ENCODE measurements around the gene CCDC24. TPM values are rescaled to one million over a fixed set of nuclear protein-coding genes. Genes with fewer than 3 reads are reported as not detected.

Gene CCDC24
- total and polyA plus RNA-seq, 2 of the 4 experiments (the other 2 are of a cell fraction): 1.4 to 4.6 TPM

DNA sequence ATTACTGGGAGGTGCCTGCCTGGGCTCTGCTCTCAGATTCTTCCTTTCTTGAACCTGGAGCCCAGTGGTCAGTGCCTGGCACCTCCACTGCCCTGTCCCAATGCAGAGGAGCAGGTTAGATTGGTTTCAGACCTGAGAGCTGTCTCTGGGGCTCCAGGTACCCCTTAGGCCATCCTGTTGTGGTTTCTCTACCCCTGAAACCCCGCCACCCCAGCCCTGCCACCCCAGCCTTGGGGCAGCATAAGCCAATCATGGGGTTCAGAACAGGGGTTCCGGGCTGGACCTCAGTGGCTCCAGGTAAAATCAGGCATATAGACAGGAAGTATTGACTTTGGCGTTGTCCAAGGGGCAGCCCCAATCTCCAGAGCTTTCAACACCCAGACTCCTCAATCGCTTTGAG lies 43.0 kb downstream of the CCDC24 start:
- Histone ChIP-seq H3K9ac (ENCODE audit: low read depth, low read length) (no peak overlapping the region), H3K9me3 (ENCODE audit: control insufficient read depth, insufficient read depth, low read length) (no peaks in the 10 kb centered on the region), H3K27ac (ENCODE audit: insufficient read depth, low read length) (no peak overlapping the region), H4K5ac (ENCODE audit: low read depth, low read length) (no peak overlapping the region), H3K4me2 (ENCODE audit: low read depth, low read length) (no peak overlapping the region), H3K27me3 (ENCODE audit: control insufficient read depth, insufficient read depth, low read length) (no peaks in the 10 kb centered on the region), H3K56ac (ENCODE audit: extremely low read depth, insufficient read depth, low read length) (no peak overlapping the region), H3K4me3 (ENCODE audit: insufficient read depth, low read depth, low read length) (no peak overlapping the region), H2BK15ac (ENCODE audit: low read depth, low read length) (no peak overlapping the region), H2BK120ac (ENCODE audit: low read depth, low read length) (no peak overlapping the region), H3K23ac (ENCODE audit: low read depth, low read length) (no peak overlapping the region), H2AFZ (replicated peaks; ENCODE audit: low read length, poor library complexity) (no peak overlapping the region), H3K4me1 (ENCODE audit: control insufficient read depth, insufficient read depth, low read length) (peaks cover 9% of the 10 kb centered on the region; the same call in 1 of the 2 replicates), H2BK5ac (ENCODE audit: low read depth, low read length, poor library complexity, severe bottlenecking) (no peak overlapping the region), H4K8ac (ENCODE audit: low read depth in 2 of 2, low read length in 2 of 2) (no peak overlapping the region), H3K4ac (ENCODE audit: low read depth, low read length) (no peak overlapping the region), H4K20me1 (ENCODE audit: insufficient read depth, low read length) (no peaks in the 10 kb centered on the region), H2BK20ac (ENCODE audit: low read depth, low read length) (no peak overlapping the region), H2AK9ac (replicated peaks; ENCODE audit: low read depth, low read length, poor library complexity) (no peak overlapping the region), H3K9me1 (ENCODE audit: insufficient read depth, low read length) (peaks cover under 1% of the 10 kb centered on the region; the same call in 1 of the 2 replicates), H3K79me1 (ENCODE audit: low read depth in 1 of 2, low read length in 2 of 2) (peaks cover 0 to 4% of the 10 kb centered on the region in 2 experiments; a peak in 2 of 4 replicates), H4K91ac (ENCODE audit: insufficient read depth, low read depth, low read length) (no peak overlapping the region), H3K14ac (replicated peaks; ENCODE audit: low read depth, low read length) (no peak overlapping the region), H3K36me3 (ENCODE audit: control insufficient read depth, insufficient read depth, low read length) (no peaks in the 10 kb centered on the region), H3K18ac (ENCODE audit: low read depth, low read length) (no peak overlapping the region), H2AK5ac (ENCODE audit: low read depth, low read length) (no peak overlapping the region)
- ChIA-PET POLR2A (ENCODE audit: unreplicated experiment) (no interaction called here), CTCF (interaction anchor here (1.7 kb wide), 1 partner anchor 13 kb away, joined by 4 read pairs; no protein-coding TSS in a partner anchor)
- no TSS peak for BruUV-seq (replicated peaks)
- no CpG with 5 or more reads among the region's 4 CpGs for WGBS, 2 experiments (ENCODE audit: extremely low coverage in 2 of 2, insufficient read length in 1 of 2)
- intact Hi-C loops (cut with micrococcal nuclease) (no loop called here), dilution Hi-C loops (cut with HindIII; ENCODE audit: low sequenced_read_pairs, unreplicated experiment) (no loop called here), in situ Hi-C loops (cut with MboI; ENCODE audit: low sequenced_read_pairs) (no loop called here)
- no peak for TF ChIP-seq CHD1 (IDR thresholded peaks at IDR 0.05; ENCODE audit: low read depth, low read length)
- TF ChIP-seq, protein P1, sequence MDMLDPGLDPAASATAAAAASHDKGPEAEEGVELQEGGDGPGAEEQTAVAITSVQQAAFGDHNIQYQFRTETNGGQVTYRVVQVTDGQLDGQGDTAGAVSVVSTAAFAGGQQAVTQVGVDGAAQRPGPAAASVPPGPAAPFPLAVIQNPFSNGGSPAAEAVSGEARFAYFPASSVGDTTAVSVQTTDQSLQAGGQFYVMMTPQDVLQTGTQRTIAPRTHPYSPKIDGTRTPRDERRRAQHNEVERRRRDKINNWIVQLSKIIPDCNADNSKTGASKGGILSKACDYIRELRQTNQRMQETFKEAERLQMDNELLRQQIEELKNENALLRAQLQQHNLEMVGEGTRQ (IDR thresholded peaks at IDR 0.05; ENCODE audit: low read depth, low read length): no peak
- TF ChIP-seq FOS (IDR thresholded peaks at IDR 0.05; ENCODE audit: low read depth, low read length): no peak
- TF ChIP-seq NFE2L2 (IDR thresholded peaks at IDR 0.05; ENCODE audit: low read depth, low read length): no peak
- no peak for TF ChIP-seq RAD21 (IDR thresholded peaks at IDR 0.05; ENCODE audit: low read length)
- TF ChIP-seq RCOR1 (IDR thresholded peaks at IDR 0.05; ENCODE audit: insufficient replicate concordance, low read length): no peak
- no peak for TF ChIP-seq MAFK (IDR thresholded peaks at IDR 0.05; ENCODE audit: low read depth, low read length)
- no peak for TF ChIP-seq MXI1 (IDR thresholded peaks at IDR 0.05; ENCODE audit: borderline replicate concordance, low read depth, low read length)
- TF ChIP-seq, protein P2, sequence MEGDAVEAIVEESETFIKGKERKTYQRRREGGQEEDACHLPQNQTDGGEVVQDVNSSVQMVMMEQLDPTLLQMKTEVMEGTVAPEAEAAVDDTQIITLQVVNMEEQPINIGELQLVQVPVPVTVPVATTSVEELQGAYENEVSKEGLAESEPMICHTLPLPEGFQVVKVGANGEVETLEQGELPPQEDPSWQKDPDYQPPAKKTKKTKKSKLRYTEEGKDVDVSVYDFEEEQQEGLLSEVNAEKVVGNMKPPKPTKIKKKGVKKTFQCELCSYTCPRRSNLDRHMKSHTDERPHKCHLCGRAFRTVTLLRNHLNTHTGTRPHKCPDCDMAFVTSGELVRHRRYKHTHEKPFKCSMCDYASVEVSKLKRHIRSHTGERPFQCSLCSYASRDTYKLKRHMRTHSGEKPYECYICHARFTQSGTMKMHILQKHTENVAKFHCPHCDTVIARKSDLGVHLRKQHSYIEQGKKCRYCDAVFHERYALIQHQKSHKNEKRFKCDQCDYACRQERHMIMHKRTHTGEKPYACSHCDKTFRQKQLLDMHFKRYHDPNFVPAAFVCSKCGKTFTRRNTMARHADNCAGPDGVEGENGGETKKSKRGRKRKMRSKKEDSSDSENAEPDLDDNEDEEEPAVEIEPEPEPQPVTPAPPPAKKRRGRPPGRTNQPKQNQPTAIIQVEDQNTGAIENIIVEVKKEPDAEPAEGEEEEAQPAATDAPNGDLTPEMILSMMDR (conservative IDR thresholded peaks at IDR 0.05; ENCODE audit: low read depth, low read length): no peak
- TF ChIP-seq RFX5 (IDR thresholded peaks at IDR 0.05; ENCODE audit: low read depth, low read length): no peak
- no peak for TF ChIP-seq CEBPB (IDR thresholded peaks at IDR 0.05; ENCODE audit: low read depth, low read length)
- no peak for TF ChIP-seq MAZ (IDR thresholded peaks at IDR 0.05; ENCODE audit: borderline replicate concordance, low read depth, low read length)
- TF ChIP-seq BHLHE40 (IDR thresholded peaks at IDR 0.05; ENCODE audit: low read depth, low read length): no peak
- TF ChIP-seq, protein P3, sequence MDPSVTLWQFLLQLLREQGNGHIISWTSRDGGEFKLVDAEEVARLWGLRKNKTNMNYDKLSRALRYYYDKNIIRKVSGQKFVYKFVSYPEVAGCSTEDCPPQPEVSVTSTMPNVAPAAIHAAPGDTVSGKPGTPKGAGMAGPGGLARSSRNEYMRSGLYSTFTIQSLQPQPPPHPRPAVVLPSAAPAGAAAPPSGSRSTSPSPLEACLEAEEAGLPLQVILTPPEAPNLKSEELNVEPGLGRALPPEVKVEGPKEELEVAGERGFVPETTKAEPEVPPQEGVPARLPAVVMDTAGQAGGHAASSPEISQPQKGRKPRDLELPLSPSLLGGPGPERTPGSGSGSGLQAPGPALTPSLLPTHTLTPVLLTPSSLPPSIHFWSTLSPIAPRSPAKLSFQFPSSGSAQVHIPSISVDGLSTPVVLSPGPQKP (IDR thresholded peaks at IDR 0.05; ENCODE audit: borderline replicate concordance, low read depth, low read length): no peak
- no peak for TF ChIP-seq SMC3 (IDR thresholded peaks at IDR 0.05; ENCODE audit: low read depth, low read length)
- no peak for TF ChIP-seq POLR2A (IDR thresholded peaks at IDR 0.05; ENCODE audit: low read depth, low read length)
- no peak for ATAC-seq (ENCODE audit: low read depth)
- DNase-seq: no peak
